ENCODE measurements around the gene DDX24. TPM values are rescaled to one million over a fixed set of nuclear protein-coding genes. Genes with fewer than 3 reads are reported as not detected.

Gene DDX24
- total RNA-seq, 2 donors from 2014 or later, result 136 to 393 TPM

- Histone ChIP-seq H3K4me1 (replicated peaks) (no peaks in the 10 kb centered on the region), H3K36me3 (no peaks in the 10 kb centered on the region), H3K4me3 (no peak overlapping the region), H3K27ac (no peak overlapping the region), H3K9me3 (no peaks in the 10 kb centered on the region), H3K27me3 (replicated peaks; ENCODE audit: insufficient read depth) (no peaks in the 10 kb centered on the region)
- DNase-seq (ENCODE audit: low spot score), result no peak
- TF ChIP-seq POLR2AphosphoS5 (IDR thresholded peaks at IDR 0.05), result no peak
- TF ChIP-seq CTCF (IDR thresholded peaks at IDR 0.05), result no peak
- no peak for TF ChIP-seq POLR2A (IDR thresholded peaks at IDR 0.05)
- WGBS, result 85% methylated on average over 6 of the region's 6 CpGs
- intact Hi-C loops (cut with DNase I), result no loop called here
These were observed 31.6 kb upstream of the DDX24 start for GRCh38 chr14:94112513-94113063.

GRCh38 chr14:94111276-94112095 lies 30.5 kb upstream of the DDX24 start:
- Histone ChIP-seq H3K27me3 (replicated peaks; ENCODE audit: insufficient read depth) (no peaks in the 10 kb centered on the region), H3K27ac (peak overlapping the region in 1 of 2 donors; percentile 33), H3K4me1 (replicated peaks) (no peaks in the 10 kb centered on the region), H3K9me3 (no peaks in the 10 kb centered on the region), H3K36me3 (no peaks in the 10 kb centered on the region), H3K4me3 (no peak overlapping the region)
- no peak for TF ChIP-seq CTCF (IDR thresholded peaks at IDR 0.05)
- TF ChIP-seq POLR2A (IDR thresholded peaks at IDR 0.05), result no peak
- TF ChIP-seq POLR2AphosphoS5 (IDR thresholded peaks at IDR 0.05), result no peak
- DNase-seq (ENCODE audit: low spot score), result no peak
- intact Hi-C loops (cut with DNase I), result no loop called here
- 85% methylated on average over 20 of the region's 20 CpGs for WGBS

GRCh38 chr14:94110552-94111181 lies 29.7 kb upstream of the DDX24 start, which contains the start of gene IFI27:
TSS of gene IFI27 (plus strand) at chr14:94110736.
- peak within 1 kb of the TSS in 1 of 2 donors; percentile 33 for H3K27ac ChIP-seq
- no peaks in the 10 kb centered on the region for H3K9me3 ChIP-seq
- WGBS, result 71% methylated on average over 11 of the region's 14 CpGs
- no peaks in the 10 kb centered on the region for H3K27me3 ChIP-seq (replicated peaks; ENCODE audit: insufficient read depth)
- intact Hi-C loops (cut with DNase I), result no loop called here
- no peak for DNase-seq (ENCODE audit: low spot score)
- H3K36me3 ChIP-seq, result no peaks in the 10 kb centered on the region
- TF ChIP-seq POLR2A (IDR thresholded peaks at IDR 0.05), result no peak
- TF ChIP-seq POLR2AphosphoS5 (IDR thresholded peaks at IDR 0.05), result peak; percentile 39
- TF ChIP-seq CTCF (IDR thresholded peaks at IDR 0.05), result no peak
- no peak within 1 kb of the TSS for H3K4me3 ChIP-seq
- no peaks in the 10 kb centered on the region for H3K4me1 ChIP-seq (replicated peaks)

- no peaks in the 10 kb centered on the region for H3K4me1 ChIP-seq (replicated peaks)
- WGBS, result 93% methylated on average over 2 of the region's 2 CpGs
- intact Hi-C loops (cut with DNase I), result no loop called here
These were observed 28.9 kb upstream of the DDX24 start for GRCh38 chr14:94109915-94110250.

More at GRCh38 chr14:94109915-94110250, 28.9 kb upstream of the DDX24 start:
- TF ChIP-seq CTCF (IDR thresholded peaks at IDR 0.05) (no peak), POLR2A (IDR thresholded peaks at IDR 0.05) (no peak), POLR2AphosphoS5 (IDR thresholded peaks at IDR 0.05) (no peak)
- no peaks in the 10 kb centered on the region for H3K9me3 ChIP-seq
- no peak overlapping the region for H3K27ac ChIP-seq
- H3K36me3 ChIP-seq, result no peaks in the 10 kb centered on the region
- no peak overlapping the region for H3K4me3 ChIP-seq
- no peaks in the 10 kb centered on the region for H3K27me3 ChIP-seq (replicated peaks; ENCODE audit: insufficient read depth)
- DNase-seq (ENCODE audit: low spot score), result no peak

All from prostate gland (tissue), 2 donors.